Endothelial cell of umbilical vein (primary cell): ENCODE results near the gene MSI1. TPM values are rescaled to one million over a fixed set of nuclear protein-coding genes. Genes with fewer than 3 reads are reported as not detected.
"Not testable (repeated sequence)": the region's sequence is repeated elsewhere in the genome, so short reads cannot be mapped to it uniquely, and the experiment has no call there.

Experiments
- BruUV-seq: library from RNA; stranded (reverse); fragments of 400-500 nt; replicated peaks from 2 replicates; lab custom pipeline; 2021; lab: Mats Ljungman, UMichigan
- CTCF ChIA-PET: fragments of 300-600, 350-600 bp; sonication (Branson Sonifier 250); formaldehyde crosslinking; loops from one replicate; lab custom pipeline; 2021; ENCODE audit warnings: antibody characterized with exemption, inconsistent platforms; lab: Charles Lee
- POLR2A ChIA-PET: fragments of 300-600, 350-600 bp; sonication (Branson Sonifier 250); formaldehyde crosslinking; loops from one replicate; lab custom pipeline; 2021; ENCODE audit warnings: antibody characterized with exemption, inconsistent platforms; lab: Charles Lee
- DNase-seq: peaks from one replicate; pipeline ENCODE4 v3.0.0-alpha.2; 2011; ENCODE audit warnings: low read depth, low spot score
- FAIRE-seq: peaks from 2 replicates; lab custom pipeline; 2011; peaks lifted over from hg19 to GRCh38; lab: Jason Lieb, UNC
- H2AFZ ChIP-seq: 2 replicates; pipeline ENCODE4 v1.6.0; 2012; ENCODE audit warnings: low read depth, low read length, control low read depth, inconsistent platforms
- H3K27ac ChIP-seq: 2 replicates; pipeline ENCODE4 v1.5.1; 2011; ENCODE audit warnings: low read depth, mild to moderate bottlenecking, control low read depth, low read length, moderate library complexity; ENCODE audit not compliant: insufficient read depth
- H3K27me3 ChIP-seq, 2 experiments: 2 replicates each; pipeline versions ENCODE4 v1.6.0 to v1.6.1; 2011; ENCODE audit warnings: low read length in 2 of 2, mixed read lengths in 1 of 2; ENCODE audit not compliant: control insufficient read depth in 2 of 2, insufficient read depth in 2 of 2
- H3K36me3 ChIP-seq, 2 experiments: 2 replicates in 1 of 2; 3 replicates in 1 of 2; pipeline ENCODE4 v1.5.1; 2011; ENCODE audit warnings: low read length in 2 of 2, mild to moderate bottlenecking in 1 of 2, moderate library complexity in 1 of 2; ENCODE audit not compliant: control insufficient read depth in 2 of 2, insufficient read depth in 2 of 2; ENCODE audit errors: extremely low read depth in 1 of 2
- H3K4me1 ChIP-seq: 3 replicates; pipeline ENCODE4 v1.5.1; 2011; ENCODE audit warnings: mild to moderate bottlenecking, low read length; ENCODE audit not compliant: control insufficient read depth, insufficient read depth; ENCODE audit errors: extremely low read depth
- H3K4me2 ChIP-seq: 2 replicates; pipeline ENCODE4 v1.6.1; 2011; ENCODE audit warnings: low read length, control low read depth, mixed read lengths; ENCODE audit not compliant: insufficient read depth
- H3K4me3 ChIP-seq, 3 experiments: fragments of 200-600 bp in 1 of 3; sonication (generic), shearing (Covaris generic) in 1 of 3; replicated peaks in 1 of 3; 2 replicates each; pipeline ENCODE4 v1.5.1; 2011 to 2016; ENCODE audit warnings: control low read depth in 3 of 3, low read length in 3 of 3, mild to moderate bottlenecking in 2 of 3, inconsistent platforms in 1 of 3, low read depth in 1 of 3, moderate library complexity in 1 of 3; ENCODE audit not compliant: insufficient read depth in 1 of 3
- H3K79me2 ChIP-seq: 2 replicates; pipeline ENCODE4 v1.6.0; 2012; ENCODE audit warnings: low read length, inconsistent platforms; ENCODE audit not compliant: control insufficient read depth, insufficient read depth
- H3K9ac ChIP-seq: replicated peaks from 2 replicates; pipeline ENCODE3; 2011; ENCODE audit warnings: low read length, control low read depth; ENCODE audit not compliant: insufficient read depth; ENCODE audit errors: extremely low read depth
- H3K9me1 ChIP-seq: replicated peaks from 3 replicates; pipeline ENCODE4 v1.6.0; 2011; ENCODE audit warnings: mild to moderate bottlenecking, low read length; ENCODE audit not compliant: control insufficient read depth, insufficient read depth; ENCODE audit errors: extremely low read depth
- H3K9me3 ChIP-seq: replicated peaks from 2 replicates; pipeline ENCODE4 v1.5.1; 2012; ENCODE audit warnings: low read length, inconsistent platforms; ENCODE audit not compliant: control insufficient read depth, insufficient read depth
- H4K20me1 ChIP-seq: replicated peaks from 2 replicates; pipeline ENCODE3; 2011; ENCODE audit warnings: mild to moderate bottlenecking, low read length; ENCODE audit not compliant: control insufficient read depth, insufficient read depth; ENCODE audit errors: extremely low read depth
- EZH2 ChIP-seq: IDR thresholded peaks from 2 replicates; pipeline ENCODE4 v1.6.1; 2012; ENCODE audit warnings: borderline replicate concordance, low read depth, mild to moderate bottlenecking, moderate library complexity, low read length, inconsistent platforms; ENCODE audit not compliant: severe bottlenecking
- FOS ChIP-seq: IDR thresholded peaks from 2 replicates; pipeline ENCODE4 v1.6.1; 2011; ENCODE audit warnings: mild to moderate bottlenecking, low read length, moderate library complexity, borderline replicate concordance; ENCODE audit not compliant: insufficient read depth
- GATA2 ChIP-seq: IDR thresholded peaks from 2 replicates; pipeline ENCODE4 v1.7.0; 2011; ENCODE audit warnings: low read depth, mild to moderate bottlenecking, moderate library complexity, mixed read lengths, low read length; ENCODE audit not compliant: insufficient read length, insufficient read depth
- JUN ChIP-seq: IDR thresholded peaks from 2 replicates; pipeline ENCODE4 v1.6.1; 2011; ENCODE audit warnings: borderline replicate concordance, low read depth; ENCODE audit not compliant: insufficient read length, insufficient read depth
- MAX ChIP-seq: IDR thresholded peaks from 2 replicates; pipeline ENCODE4 v1.6.1; 2011; ENCODE audit not compliant: insufficient read depth, insufficient read length
- MYC ChIP-seq: IDR thresholded peaks from one replicate; pipeline ENCODE4 v1.6.1; 2011; ENCODE audit warnings: mild to moderate bottlenecking, low read depth, low read length
- POLR2A ChIP-seq: IDR thresholded peaks from 2 replicates; pipeline ENCODE4 v1.6.1; 2012; ENCODE audit warnings: low read depth, mild to moderate bottlenecking, control low read depth, low read length
- POLR2AphosphoS5 ChIP-seq: IDR thresholded peaks from 2 replicates; pipeline ENCODE4 v1.6.1; 2012; ENCODE audit warnings: low read depth, mild to moderate bottlenecking, control low read depth, low read length, moderate library complexity; ENCODE audit not compliant: insufficient read depth
- dilution Hi-C: fragments of 300-500 bp; cut with MboI; formaldehyde crosslinking; loops from one replicate; pipeline ENCODE4 v1.15.0; 2019; ENCODE audit warnings: low sequenced_read_pairs; ENCODE audit not compliant: extremely low pct_ligation_motif_present
- intact Hi-C: fragments of 100-400 bp; cut with micrococcal nuclease; formaldehyde crosslinking; loops from one replicate; pipeline ENCODE4 v1.10.0; 2022
- polyA plus RNA-seq, 4 experiments: library from polyadenylated mRNA; depleted of rRNA in 3 of 4; stranded (reverse) in 3 of 4; unstranded in 1 of 4; fragments of >200 nt; gene quantifications; 2 replicates each; pipeline versions ENCODE4 v1.2.1 to v1.2.3, GENCODE V29; 2011 to 2012; ENCODE audit warnings: missing spikeins in 1 of 4
- total RNA-seq: library from RNA; stranded (reverse); gene quantifications from 2 replicates; pipeline ENCODE4 v1.2.3, GENCODE V29; 2021
- TF ChIP-seq, protein P1 (sequence below), 2 donors: IDR thresholded peaks; 1 replicate in 1 of 2; 2 replicates in 1 of 2; pipeline ENCODE4 v1.5.1; 2011; ENCODE audit warnings: low read length in 2 of 2, mild to moderate bottlenecking in 2 of 2, moderate library complexity in 2 of 2, control low read depth in 1 of 2, inconsistent platforms in 1 of 2, low read depth in 1 of 2; ENCODE audit not compliant: insufficient read depth in 1 of 2; ENCODE audit errors: extremely low read depth in 1 of 2

The MSI1 gene
- total and polyA plus RNA-seq, 2 donors (not counting 3 experiments of a cell fraction or from before 2014, with no cell fraction given) = 0.01 TPM; not detected in 1

DNA sequence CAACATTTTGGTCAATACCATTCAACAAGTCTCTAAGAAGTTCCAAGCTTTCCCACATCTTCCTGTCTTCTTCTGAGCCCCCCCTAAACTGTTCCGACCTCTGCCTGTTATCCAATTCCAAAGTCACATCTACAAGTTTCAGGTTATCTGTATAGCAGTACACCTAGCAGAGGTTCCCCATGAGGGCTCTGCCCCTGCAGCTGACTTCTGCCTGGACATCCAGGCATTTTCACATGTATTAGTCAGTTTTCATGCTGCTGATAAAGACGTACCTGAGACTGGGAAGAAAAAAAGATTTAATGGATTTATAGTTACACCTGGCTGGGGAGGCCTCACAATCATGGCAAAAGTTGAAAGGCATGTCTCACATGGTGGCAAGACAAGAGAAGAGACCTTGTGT, 31.2 kb downstream of the MSI1 start:
- intact Hi-C loops = no loop called here
- no TSS peak for BruUV-seq
- DNase-seq (no peak), FAIRE-seq (no peak)
- CTCF ChIA-PET = interaction anchor here (1.3 kb wide), 1 partner anchor 36 kb away, joined by 3 read pairs; the partner anchor contains the start of gene SIRT4
- Histone ChIP-seq H3K9me3 (no peaks in the 10 kb centered on the region), H3K4me3 (no peak overlapping the region), H3K79me2 (no peaks in the 10 kb centered on the region), H3K36me3 (no peaks in the 10 kb centered on the region), H3K9me1 (no peaks in the 10 kb centered on the region), H3K27me3 (no peaks in the 10 kb centered on the region), H3K4me1 (no peaks in the 10 kb centered on the region), H3K27ac (no peak overlapping the region), H3K9ac (no peak overlapping the region), H4K20me1 (no peaks in the 10 kb centered on the region), H3K4me2 (no peak overlapping the region), H2AFZ (no peak overlapping the region)
- POLR2A ChIA-PET = no interaction called here
- dilution Hi-C loops = no loop called here
- TF ChIP-seq JUN (no peak), POLR2AphosphoS5 (no peak), MYC (no peak), EZH2 (no peak), POLR2A (no peak), FOS (no peak), GATA2 (no peak), MAX (no peak)
- TF ChIP-seq, protein P1, sequence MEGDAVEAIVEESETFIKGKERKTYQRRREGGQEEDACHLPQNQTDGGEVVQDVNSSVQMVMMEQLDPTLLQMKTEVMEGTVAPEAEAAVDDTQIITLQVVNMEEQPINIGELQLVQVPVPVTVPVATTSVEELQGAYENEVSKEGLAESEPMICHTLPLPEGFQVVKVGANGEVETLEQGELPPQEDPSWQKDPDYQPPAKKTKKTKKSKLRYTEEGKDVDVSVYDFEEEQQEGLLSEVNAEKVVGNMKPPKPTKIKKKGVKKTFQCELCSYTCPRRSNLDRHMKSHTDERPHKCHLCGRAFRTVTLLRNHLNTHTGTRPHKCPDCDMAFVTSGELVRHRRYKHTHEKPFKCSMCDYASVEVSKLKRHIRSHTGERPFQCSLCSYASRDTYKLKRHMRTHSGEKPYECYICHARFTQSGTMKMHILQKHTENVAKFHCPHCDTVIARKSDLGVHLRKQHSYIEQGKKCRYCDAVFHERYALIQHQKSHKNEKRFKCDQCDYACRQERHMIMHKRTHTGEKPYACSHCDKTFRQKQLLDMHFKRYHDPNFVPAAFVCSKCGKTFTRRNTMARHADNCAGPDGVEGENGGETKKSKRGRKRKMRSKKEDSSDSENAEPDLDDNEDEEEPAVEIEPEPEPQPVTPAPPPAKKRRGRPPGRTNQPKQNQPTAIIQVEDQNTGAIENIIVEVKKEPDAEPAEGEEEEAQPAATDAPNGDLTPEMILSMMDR (IDR thresholded peaks at IDR 0.05; ENCODE audit: extremely low read depth in 1 of 2, insufficient read depth in 1 of 2, low read depth in 1 of 2, low read length in 2 of 2) = no peak

DNA sequence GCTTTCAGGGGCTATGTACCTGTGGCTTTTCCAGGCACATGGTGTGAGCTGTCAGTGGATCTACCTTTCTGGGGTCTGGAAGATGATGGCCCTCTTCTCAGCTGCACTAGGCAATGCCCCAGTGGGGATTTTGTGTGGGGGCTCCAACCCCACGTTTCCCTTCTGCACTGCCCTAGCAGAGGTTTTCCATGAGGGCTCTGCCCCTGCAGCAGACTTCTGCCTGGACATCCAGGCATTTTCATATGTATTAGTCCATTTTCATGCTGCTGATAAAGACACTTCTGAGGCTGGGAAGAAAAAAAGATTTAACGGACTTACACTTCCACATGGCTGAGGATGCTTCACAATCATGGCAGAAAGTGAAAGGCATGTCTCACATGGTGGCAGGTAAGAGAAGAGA, 32.6 kb downstream of the MSI1 start:
- CTCF ChIA-PET = interaction anchor here (0.6 to 2.1 kb wide), 2 partner anchors 51 to 93 kb away, joined by 3 to 6 read pairs; no protein-coding TSS in a partner anchor
- BruUV-seq, H3K27me3 ChIP-seq, FAIRE-seq, H3K4me1 ChIP-seq, H3K9ac ChIP-seq, H3K27ac ChIP-seq, POLR2A ChIA-PET, DNase-seq, H4K20me1 ChIP-seq, H3K9me3 ChIP-seq, H3K36me3 ChIP-seq, dilution Hi-C loops, H3K9me1 ChIP-seq, H3K79me2 ChIP-seq, H3K4me2 ChIP-seq, intact Hi-C loops, H3K4me3 ChIP-seq, H2AFZ ChIP-seq: not testable (repeated sequence)
